ENCODE data around the gene LCN2. TPM values are rescaled to one million over a fixed set of nuclear protein-coding genes. Genes with fewer than 3 reads are reported as not detected.

The LCN2 gene
- total RNA-seq, 1 donor from 2014 or later: not detected

DNA sequence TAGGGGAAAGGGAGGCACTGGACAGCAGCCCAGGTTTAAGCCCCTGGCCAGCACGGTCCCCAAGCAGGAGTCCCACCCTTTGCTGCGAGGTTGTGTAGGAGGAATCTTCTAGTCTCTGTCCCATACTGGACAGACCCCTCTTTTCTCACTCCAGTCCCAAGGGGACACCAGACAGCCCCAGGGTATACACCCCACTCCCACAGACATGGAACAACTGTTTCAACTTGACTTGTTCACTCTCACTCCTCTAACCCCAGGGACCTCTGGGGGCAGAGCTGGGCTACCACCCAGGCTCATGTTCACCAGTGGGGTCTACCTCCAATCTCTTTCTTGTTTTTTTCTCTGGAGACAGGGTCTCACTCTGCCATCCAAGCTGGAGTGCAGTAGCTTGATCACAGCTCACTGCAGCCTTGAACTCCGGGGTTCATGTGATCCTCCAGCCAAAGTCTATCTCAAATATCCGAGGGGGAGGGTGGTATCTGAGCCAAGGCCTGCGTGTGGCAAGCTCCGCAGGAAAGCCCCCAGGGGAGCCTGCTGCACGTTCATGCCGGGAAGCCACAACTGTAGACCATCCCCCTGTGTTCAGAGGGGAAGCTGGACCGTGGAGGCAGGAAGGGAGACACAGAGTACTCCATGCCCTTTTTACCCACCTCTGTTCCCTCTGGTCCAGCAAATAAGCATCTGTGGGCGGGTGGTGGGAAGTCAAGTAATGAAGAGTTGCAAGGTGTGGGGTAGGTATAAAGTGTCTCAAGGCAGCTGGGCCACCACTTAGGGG, 23.5 kb upstream of the LCN2 start:
- H3F3A ChIP-seq (ENCODE audit: low read depth): no peaks in the 10 kb centered on the region
- Mint-ChIP-seq H3K27me3 (ENCODE audit: insufficient read depth, low read depth) (peaks cover 5% of the 10 kb centered on the region), H3K36me3 (peaks cover 13% of the 10 kb centered on the region), H3K27ac (peak overlapping the region; percentile 11), H3K4me1 (peaks cover 16% of the 10 kb centered on the region), H3K9me3 (peaks cover 12% of the 10 kb centered on the region), H3K4me3 (peak overlapping the region; percentile 91)
- H3K79me2 ChIP-seq (ENCODE audit: low read depth): peaks cover 23% of the 10 kb centered on the region
- H4K20me1 ChIP-seq (ENCODE audit: low read depth): peaks cover 24% of the 10 kb centered on the region
- peaks cover 12% of the 10 kb centered on the region for H3K27me3 ChIP-seq
- H3K4me3 ChIP-seq: no peak overlapping the region
- H3K4me2 ChIP-seq: no peak overlapping the region
- TF ChIP-seq, protein P1, sequence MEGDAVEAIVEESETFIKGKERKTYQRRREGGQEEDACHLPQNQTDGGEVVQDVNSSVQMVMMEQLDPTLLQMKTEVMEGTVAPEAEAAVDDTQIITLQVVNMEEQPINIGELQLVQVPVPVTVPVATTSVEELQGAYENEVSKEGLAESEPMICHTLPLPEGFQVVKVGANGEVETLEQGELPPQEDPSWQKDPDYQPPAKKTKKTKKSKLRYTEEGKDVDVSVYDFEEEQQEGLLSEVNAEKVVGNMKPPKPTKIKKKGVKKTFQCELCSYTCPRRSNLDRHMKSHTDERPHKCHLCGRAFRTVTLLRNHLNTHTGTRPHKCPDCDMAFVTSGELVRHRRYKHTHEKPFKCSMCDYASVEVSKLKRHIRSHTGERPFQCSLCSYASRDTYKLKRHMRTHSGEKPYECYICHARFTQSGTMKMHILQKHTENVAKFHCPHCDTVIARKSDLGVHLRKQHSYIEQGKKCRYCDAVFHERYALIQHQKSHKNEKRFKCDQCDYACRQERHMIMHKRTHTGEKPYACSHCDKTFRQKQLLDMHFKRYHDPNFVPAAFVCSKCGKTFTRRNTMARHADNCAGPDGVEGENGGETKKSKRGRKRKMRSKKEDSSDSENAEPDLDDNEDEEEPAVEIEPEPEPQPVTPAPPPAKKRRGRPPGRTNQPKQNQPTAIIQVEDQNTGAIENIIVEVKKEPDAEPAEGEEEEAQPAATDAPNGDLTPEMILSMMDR (IDR thresholded peaks at IDR 0.05): no peak
- TF ChIP-seq EZH2 (IDR thresholded peaks at IDR 0.05) (no peak), EZH2phosphoT487 (IDR thresholded peaks at IDR 0.05) (no peak)
- peaks cover 5% of the 10 kb centered on the region for H3K9me3 ChIP-seq (ENCODE audit: low read depth)
- no peak overlapping the region for H3K9ac ChIP-seq
- no peak overlapping the region for H3K27ac ChIP-seq
- H3K4me1 ChIP-seq: no peaks in the 10 kb centered on the region
- no peak for DNase-seq (ENCODE audit: low spot score)
- H2AFZ ChIP-seq (replicated peaks): no peak overlapping the region
- no peaks in the 10 kb centered on the region for H3K36me3 ChIP-seq

DNA sequence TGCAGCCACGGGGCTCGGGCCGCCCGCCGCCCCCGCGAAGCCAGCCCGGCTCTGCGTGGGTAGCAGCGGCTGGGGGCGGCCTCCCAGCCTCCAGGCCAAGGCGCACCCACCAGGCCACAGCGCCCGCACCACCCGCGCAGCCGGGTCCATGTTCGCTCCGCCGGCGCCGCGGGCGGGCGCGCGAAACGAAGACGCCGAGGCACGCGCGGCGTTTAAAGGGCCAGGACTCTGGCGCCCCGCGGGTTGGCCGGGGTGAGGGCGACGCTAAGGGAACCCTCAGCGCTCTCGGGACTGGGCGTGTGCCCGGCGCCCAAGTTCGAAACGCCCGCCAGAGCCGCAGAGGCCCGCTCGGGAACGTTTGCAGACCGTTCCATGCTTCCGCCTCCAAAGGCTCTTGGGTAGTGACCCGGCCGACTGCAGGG, 21.7 kb upstream of the LCN2 start, which contains the start of gene PTGES2:
TSS of gene PTGES2 (minus strand) at position 162 of the 422 bp plus-strand sequence. CDS start at position 150, 12 bp downstream.
- Mint-ChIP-seq H3K9me3 (peaks cover 12% of the 10 kb centered on the region), H3K36me3 (peaks cover 13% of the 10 kb centered on the region), H3K4me3 (peak within 1 kb of the TSS; percentile 99), H3K27ac (peak within 1 kb of the TSS; percentile 99), H3K27me3 (ENCODE audit: insufficient read depth, low read depth) (peaks cover 5% of the 10 kb centered on the region), H3K4me1 (peaks cover 25% of the 10 kb centered on the region)
- Histone ChIP-seq H3K4me3 (peak within 1 kb of the TSS; percentile 68), H3K27ac (no peak within 1 kb of the TSS), H3K4me2 (peak within 1 kb of the TSS; percentile 81), H3K36me3 (no peaks in the 10 kb centered on the region), H3K27me3 (peaks cover 23% of the 10 kb centered on the region), H3K79me2 (ENCODE audit: low read depth) (peaks cover 23% of the 10 kb centered on the region), H3K4me1 (no peaks in the 10 kb centered on the region), H3K9ac (peak within 1 kb of the TSS; percentile 28), H4K20me1 (ENCODE audit: low read depth) (peaks cover 24% of the 10 kb centered on the region), H3K9me3 (ENCODE audit: low read depth) (peaks cover 5% of the 10 kb centered on the region), H3F3A (ENCODE audit: low read depth) (no peaks in the 10 kb centered on the region), H2AFZ (replicated peaks) (peak within 1 kb of the TSS; percentile 97)
- DNase-seq (ENCODE audit: low spot score): peak; percentile 89
- TF ChIP-seq, protein P1 (IDR thresholded peaks at IDR 0.05): no peak
- TF ChIP-seq EZH2phosphoT487 (IDR thresholded peaks at IDR 0.05) (no peak), EZH2 (IDR thresholded peaks at IDR 0.05) (no peak)

DNA sequence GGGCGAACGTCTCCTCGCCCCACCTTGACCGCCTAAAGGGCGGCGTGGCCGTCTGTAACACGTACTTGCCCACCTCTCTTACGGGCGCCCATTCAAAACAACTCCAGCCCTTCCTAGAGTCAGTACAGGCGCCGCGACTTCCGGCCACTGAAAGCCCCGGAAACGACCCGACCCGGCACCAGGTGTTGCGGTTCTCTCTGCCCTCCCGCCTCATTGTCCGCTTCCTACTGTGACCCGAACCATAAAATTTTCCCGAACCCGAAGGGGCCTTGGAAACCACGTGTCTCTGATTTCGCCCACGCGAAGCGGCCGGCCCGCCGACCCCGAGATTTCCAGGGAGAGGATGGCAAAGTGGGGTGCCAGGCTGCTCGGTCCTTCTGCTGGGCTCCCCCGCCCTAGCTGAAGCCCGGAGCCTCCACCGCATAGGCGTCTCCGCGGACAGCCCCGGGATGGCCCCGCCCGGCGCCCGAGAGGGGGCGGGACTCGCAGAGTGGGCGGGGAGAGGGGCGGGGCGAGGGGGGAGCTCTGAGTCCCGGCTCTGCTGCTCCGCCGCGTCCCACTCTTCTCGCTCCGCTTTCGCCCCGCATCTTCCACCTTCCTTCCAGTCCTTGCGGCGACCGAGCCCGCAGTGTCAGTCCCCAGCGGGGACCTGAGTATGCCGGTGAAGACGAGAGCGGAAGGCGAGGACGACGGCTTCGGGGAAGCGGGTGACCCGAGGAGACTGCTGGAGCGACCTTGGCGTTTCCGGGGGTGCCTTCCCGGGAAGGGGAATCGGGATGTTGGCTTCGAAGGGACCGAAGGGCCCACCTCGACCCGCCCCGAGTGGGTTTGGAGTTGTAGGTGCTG, 21.0 kb upstream of the LCN2 start:
- H3K27ac ChIP-seq: no peak overlapping the region
- H3F3A ChIP-seq (ENCODE audit: low read depth): no peaks in the 10 kb centered on the region
- peak overlapping the region; percentile 68 for H3K4me3 ChIP-seq
- peaks cover 12% of the 10 kb centered on the region for H3K36me3 Mint-ChIP-seq
- no peaks in the 10 kb centered on the region for H3K36me3 ChIP-seq
- no peaks in the 10 kb centered on the region for H3K4me1 ChIP-seq
- peak overlapping the region; percentile 99 for H3K27ac Mint-ChIP-seq
- peaks cover 24% of the 10 kb centered on the region for H4K20me1 ChIP-seq (ENCODE audit: low read depth)
- peaks cover 12% of the 10 kb centered on the region for H3K9me3 Mint-ChIP-seq
- no peak overlapping the region for H3K9ac ChIP-seq
- DNase-seq (ENCODE audit: low spot score): peak; percentile 92
- H3K4me2 ChIP-seq: peak overlapping the region; percentile 81
- peaks cover 23% of the 10 kb centered on the region for H3K79me2 ChIP-seq (ENCODE audit: low read depth)
- peak overlapping the region; percentile 99 for H3K4me3 Mint-ChIP-seq
- peaks cover 25% of the 10 kb centered on the region for H3K27me3 ChIP-seq
- peaks cover 5% of the 10 kb centered on the region for H3K9me3 ChIP-seq (ENCODE audit: low read depth)
- TF ChIP-seq, protein P1 (IDR thresholded peaks at IDR 0.05): no peak
- no peak for TF ChIP-seq EZH2phosphoT487 (IDR thresholded peaks at IDR 0.05)
- no peak for TF ChIP-seq EZH2 (IDR thresholded peaks at IDR 0.05)
- H3K27me3 Mint-ChIP-seq (ENCODE audit: insufficient read depth, low read depth): peaks cover 5% of the 10 kb centered on the region
- peaks cover 31% of the 10 kb centered on the region for H3K4me1 Mint-ChIP-seq
- peak overlapping the region; percentile 97 for H2AFZ ChIP-seq (replicated peaks)

All from neural progenitor cell (in vitro differentiated cells).